Retinal pigment epithelial cell (primary cell): ENCODE measurements around the gene KLHL33.
"Not testable (repeated sequence)": the region's sequence is repeated elsewhere in the genome, so short reads cannot be mapped to it uniquely, and the experiment has no call there.

Experiments
- DNase-seq: peaks from one replicate; pipeline ENCODE4 v3.0.0-alpha.2; 2010; ENCODE audit warnings: low read depth
- H3K4me3 ChIP-seq: 2 replicates; pipeline ENCODE4 v1.5.1; 2011; ENCODE audit warnings: mild to moderate bottlenecking, low read length, control low read depth, moderate library complexity
- CTCF ChIP-seq: conservative IDR thresholded peaks from 2 replicates; pipeline ENCODE4 v1.5.1; 2011; ENCODE audit warnings: low read depth, low read length, control low read depth, inconsistent platforms

Gene KLHL33

DNA sequence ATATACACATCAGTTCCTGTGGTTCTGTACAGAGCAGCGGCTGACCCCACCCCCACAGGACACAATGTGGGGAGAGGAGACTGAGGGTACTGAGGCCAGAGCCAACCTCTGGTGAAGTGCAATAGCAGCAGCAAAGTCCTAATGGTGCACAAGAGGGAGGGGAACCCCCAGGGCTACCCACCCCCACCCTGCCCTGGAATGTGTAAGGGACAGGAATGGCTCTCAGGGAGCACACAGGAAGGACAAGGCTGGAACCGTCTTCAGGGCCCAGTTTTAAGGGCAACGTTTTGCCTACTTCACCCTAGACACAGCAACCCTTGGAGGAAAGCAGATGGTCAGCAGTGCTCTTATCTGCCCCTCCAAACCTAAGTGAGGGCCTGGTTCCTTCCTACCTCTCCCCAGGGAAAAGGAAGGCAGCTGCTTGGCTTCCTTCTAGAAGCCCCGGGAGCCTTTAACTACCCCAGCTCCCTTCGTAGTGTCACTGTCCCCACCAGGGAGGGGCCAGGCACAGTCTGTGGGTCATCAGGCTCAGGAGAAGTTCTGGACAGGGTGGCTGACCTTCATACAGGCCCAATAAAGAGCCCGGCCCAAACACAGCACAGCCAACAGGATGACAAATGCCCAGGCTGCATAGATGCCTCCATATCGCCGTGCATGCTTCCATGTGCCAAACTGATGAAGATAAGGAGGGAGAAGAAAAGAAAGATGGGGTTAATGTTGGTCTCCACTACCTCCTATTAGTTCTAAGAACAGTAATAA, 22.2 kb upstream of the KLHL33 start:
- no peak for TF ChIP-seq CTCF
- no peak for DNase-seq
- H3K4me3 ChIP-seq, result no peak overlapping the region

DNA sequence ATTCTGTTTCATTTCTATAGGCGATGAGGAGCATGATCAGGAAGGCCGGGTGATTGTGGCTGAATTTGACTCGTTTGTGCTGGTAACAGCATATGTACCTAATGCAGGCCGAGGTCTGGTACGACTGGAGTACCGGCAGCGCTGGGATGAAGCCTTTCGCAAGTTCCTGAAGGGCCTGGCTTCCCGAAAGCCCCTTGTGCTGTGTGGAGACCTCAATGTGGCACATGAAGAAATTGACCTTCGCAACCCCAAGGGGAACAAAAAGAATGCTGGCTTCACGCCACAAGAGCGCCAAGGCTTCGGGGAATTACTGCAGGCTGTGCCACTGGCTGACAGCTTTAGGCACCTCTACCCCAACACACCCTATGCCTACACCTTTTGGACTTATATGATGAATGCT, 21.0 kb upstream of the KLHL33 start:
- peak overlapping the region; percentile 92 for H3K4me3 ChIP-seq
- no peak for TF ChIP-seq CTCF
- no peak for DNase-seq

DNA sequence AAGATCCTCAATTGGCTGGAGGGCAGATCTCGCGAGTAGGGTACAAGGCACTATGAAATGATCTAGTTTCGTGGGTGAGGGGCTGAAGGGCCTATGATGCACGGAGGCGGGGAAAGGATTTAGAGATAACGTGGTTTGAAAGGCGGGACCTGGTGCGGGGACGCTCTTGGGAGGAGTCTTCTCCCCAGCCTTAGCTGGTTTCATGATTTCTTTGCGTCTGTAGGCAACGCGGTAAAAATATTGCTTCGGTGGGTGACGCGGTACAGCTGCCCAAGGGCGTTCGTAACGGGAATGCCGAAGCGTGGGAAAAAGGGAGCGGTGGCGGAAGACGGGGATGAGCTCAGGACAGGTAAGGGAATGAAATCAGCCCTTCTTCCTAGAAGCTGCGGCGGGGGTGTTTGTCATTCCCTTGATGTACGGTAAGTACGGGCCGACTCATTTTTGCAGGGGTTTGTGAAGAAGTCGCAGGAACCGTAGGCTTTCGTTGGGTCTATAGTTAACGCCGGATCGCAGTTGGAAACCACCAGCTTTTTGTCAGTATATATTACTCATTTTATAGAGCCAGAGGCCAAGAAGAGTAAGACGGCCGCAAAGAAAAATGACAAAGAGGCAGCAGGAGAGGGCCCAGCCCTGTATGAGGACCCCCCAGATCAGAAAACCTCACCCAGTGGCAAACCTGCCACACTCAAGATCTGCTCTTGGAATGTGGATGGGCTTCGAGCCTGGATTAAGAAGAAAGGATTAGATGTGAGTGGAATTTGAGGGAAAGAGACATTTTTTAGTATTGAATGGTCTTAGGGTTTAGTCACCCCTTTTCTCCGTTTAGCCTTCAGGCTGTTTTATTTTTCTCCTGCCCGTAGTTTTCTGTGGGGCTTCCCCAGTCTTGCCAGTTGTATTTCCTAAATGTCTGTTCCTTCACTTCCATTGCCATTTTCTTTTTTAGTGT, 19.7 kb upstream of the KLHL33 start:
- TF ChIP-seq CTCF, result no peak
- peak; percentile 80 for DNase-seq
- peak overlapping the region; percentile 92 for H3K4me3 ChIP-seq

DNA sequence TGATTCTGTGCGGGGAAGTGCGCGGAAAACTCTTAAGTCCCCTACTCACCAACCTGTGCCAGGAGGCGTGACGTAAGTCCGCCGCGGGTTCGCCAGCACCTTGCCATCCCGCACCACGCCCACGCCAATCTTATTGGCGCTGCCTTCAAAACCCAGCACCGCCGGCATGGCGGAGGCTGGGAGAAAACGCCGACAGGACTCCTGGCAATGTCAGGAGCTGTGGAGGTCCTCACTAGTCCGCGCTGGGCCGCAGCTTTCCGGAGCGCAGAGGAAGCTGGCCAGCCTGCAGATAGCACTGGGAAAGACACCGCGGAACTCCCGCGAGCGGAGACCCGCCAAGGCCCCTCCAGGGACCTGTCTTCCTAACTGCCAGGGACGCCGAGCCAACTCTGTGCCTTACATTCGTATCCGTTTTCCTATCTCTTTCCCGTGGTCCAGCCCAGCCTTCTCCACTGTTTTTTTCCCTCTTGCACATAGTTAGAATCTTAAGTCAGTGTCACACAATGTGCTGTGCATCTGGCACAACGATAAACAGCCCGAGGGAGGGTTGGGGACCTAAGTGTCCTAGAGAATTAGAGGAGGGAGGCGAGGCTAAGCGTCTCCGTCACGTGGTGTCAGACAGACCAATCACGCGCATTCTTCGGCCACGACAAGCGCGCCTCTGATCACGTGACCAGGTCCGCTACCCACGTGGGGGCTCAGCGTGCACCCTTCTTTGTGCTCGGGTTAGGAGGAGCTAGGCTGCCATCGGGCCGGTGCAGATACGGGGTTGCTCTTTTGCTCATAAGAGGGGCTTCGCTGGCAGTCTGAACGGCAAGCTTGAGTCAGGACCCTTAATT, 18.8 kb upstream of the KLHL33 start, which contains the start of the genes APEX1 and OSGEP:
APEX1 (plus strand) TSS at position 711 of the 839 bp plus-strand sequence. CDS start 420 bp downstream, outside the sequence.
OSGEP (minus strand) TSS at position 297 of the 839 bp plus-strand sequence; CDS start at position 168, 129 bp downstream.
- TF ChIP-seq CTCF, result no peak
- peak; percentile 97 for DNase-seq
- peak within 1 kb of the TSS; percentile 92 for H3K4me3 ChIP-seq

DNA sequence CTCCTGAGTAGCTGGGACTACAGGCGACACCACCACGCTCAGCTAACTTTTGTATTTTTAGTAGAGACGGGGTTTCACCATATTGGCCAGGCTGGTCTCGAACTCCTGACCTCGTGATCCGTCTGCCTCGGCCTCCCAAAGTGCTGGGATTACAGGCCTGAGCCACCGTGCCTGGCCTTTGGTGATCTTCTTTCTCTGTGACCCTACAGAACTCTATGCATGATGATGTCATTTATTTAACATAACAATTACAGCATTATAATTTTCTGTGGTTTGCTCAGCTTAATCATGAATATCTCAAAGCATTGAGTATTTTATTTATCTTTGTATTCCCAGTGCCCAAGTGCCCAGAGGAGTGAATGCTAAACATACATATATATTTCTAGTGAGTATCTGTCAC, 16.9 kb upstream of the KLHL33 start:
- not testable (repeated sequence) for DNase-seq

GRCh38 chr14:20446889-20447288, 10.9 kb upstream of the KLHL33 start:
- DNase-seq, result no peak
- TF ChIP-seq CTCF, result no peak
- H3K4me3 ChIP-seq, result no peak overlapping the region

More for the DNA sequence above, 16.9 kb upstream of the KLHL33 start:
- not testable (repeated sequence) for H3K4me3 ChIP-seq

DNA sequence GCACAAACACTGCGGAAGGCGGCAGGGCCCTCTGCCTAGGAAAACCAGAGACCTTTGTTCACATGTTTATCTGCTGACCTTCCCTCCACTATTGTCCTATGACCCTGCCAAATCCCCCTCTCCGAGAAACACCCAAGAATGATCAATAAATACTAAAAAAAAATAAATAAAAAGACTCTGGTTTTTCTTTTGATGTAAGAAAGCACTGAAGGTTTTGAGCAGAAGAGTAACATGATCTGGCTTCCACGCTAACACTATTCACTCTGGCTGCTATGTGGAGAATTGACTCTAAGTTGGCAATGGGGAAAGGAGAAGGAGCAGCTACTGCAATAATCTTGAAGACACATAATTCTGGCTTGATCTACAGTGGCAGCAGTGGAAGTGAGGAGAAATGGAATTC, 7.7 kb upstream of the KLHL33 start:
- not testable (repeated sequence) for H3K4me3 ChIP-seq, DNase-seq
